ENCODE data around the gene ACOT11.
"Not testable (repeated sequence)": the region's sequence is repeated elsewhere in the genome, so short reads cannot be mapped to it uniquely, and the experiment has no call there.

The ACOT11 gene

GRCh38 chr1:54627196-54627595, 79.2 kb downstream of the ACOT11 start:
- H3K4me3 ChIP-seq (ENCODE audit: low read depth, low read length): no peak overlapping the region
- TF ChIP-seq CTCF (IDR thresholded peaks at IDR 0.05; ENCODE audit: insufficient read depth, low read length, missing control alignments): no peak
- ChIA-PET POLR2A (no interaction called here), CTCF (no interaction called here)
- no peak for DNase-seq (ENCODE audit: low read depth, low spot score)

GRCh38 chr1:54635804-54636203, 87.8 kb downstream of the ACOT11 start:
- CTCF ChIA-PET; DNase-seq (ENCODE audit: low read depth, low spot score); POLR2A ChIA-PET; H3K4me3 ChIP-seq (ENCODE audit: low read depth, low read length): not testable (repeated sequence)

GRCh38 chr1:54636461-54637446, 88.7 kb downstream of the ACOT11 start:
- POLR2A ChIA-PET; CTCF ChIA-PET; H3K4me3 ChIP-seq (ENCODE audit: low read depth, low read length); DNase-seq (ENCODE audit: low read depth, low spot score): not testable (repeated sequence)

GRCh38 chr1:54640361-54640760, 92.3 kb downstream of the ACOT11 start:
- TF ChIP-seq CTCF (IDR thresholded peaks at IDR 0.05; ENCODE audit: insufficient read depth, low read length, missing control alignments): no peak
- POLR2A ChIA-PET: no interaction called here
- no peak overlapping the region for H3K4me3 ChIP-seq (ENCODE audit: low read depth, low read length)
- no peak for DNase-seq (ENCODE audit: low read depth, low spot score)
- CTCF ChIA-PET: no interaction called here

GRCh38 chr1:54640863-54641836, 93.1 kb downstream of the ACOT11 start, which contains the start of gene MROH7:
Gene MROH7, plus strand, starts transcription at chr1:54641786. Its CDS starts 11,141 bp downstream, at chr1:54652927.
- no peak within 1 kb of the TSS for H3K4me3 ChIP-seq (ENCODE audit: low read depth, low read length)
- no peak for TF ChIP-seq CTCF (IDR thresholded peaks at IDR 0.05; ENCODE audit: insufficient read depth, low read length, missing control alignments)
- ChIA-PET CTCF (no interaction called here), POLR2A (no interaction called here)
- DNase-seq (ENCODE audit: low read depth, low spot score): no peak

GRCh38 chr1:54643736-54644135, 95.7 kb downstream of the ACOT11 start:
- no peak overlapping the region for H3K4me3 ChIP-seq (ENCODE audit: low read depth, low read length)
- CTCF ChIA-PET: no interaction called here
- DNase-seq (ENCODE audit: low read depth, low spot score): no peak
- TF ChIP-seq CTCF (IDR thresholded peaks at IDR 0.05; ENCODE audit: insufficient read depth, low read length, missing control alignments): no peak
- POLR2A ChIA-PET: no interaction called here

All from AG04449 (cell line).